GM19035 (cell line): ENCODE data around the gene NINJ1.

ENCODE experiments used
- ATAC-seq: cut with Tn5 transposase; IDR thresholded peaks from one replicate; pipeline ENCODE4 v1.9.1; 2021; ENCODE audit not compliant: unreplicated experiment

Gene NINJ1

GRCh38 chr9:93090091-93090655, 43.9 kb downstream of the NINJ1 start:
- ATAC-seq, result no peak

- no peak for ATAC-seq
Observed at GRCh38 chr9:93089481-93089991, 44.5 kb downstream of the NINJ1 start.

- ATAC-seq, result no peak
Observed at GRCh38 chr9:93089024-93089423, 45.0 kb downstream of the NINJ1 start.

GRCh38 chr9:93088656-93089015, 45.4 kb downstream of the NINJ1 start:
- ATAC-seq, result no peak

GRCh38 chr9:93087971-93088655, 45.9 kb downstream of the NINJ1 start:
- ATAC-seq, result no peak

GRCh38 chr9:93086447-93087224, 47.4 kb downstream of the NINJ1 start:
- ATAC-seq, result no peak

GRCh38 chr9:93085676-93086075, 48.4 kb downstream of the NINJ1 start:
- ATAC-seq, result no peak

- ATAC-seq, result no peak
Observed at GRCh38 chr9:93084471-93084881, 49.6 kb downstream of the NINJ1 start.

GRCh38 chr9:93083592-93084470, 50.2 kb downstream of the NINJ1 start:
- ATAC-seq, result no peak

- no peak for ATAC-seq
Observed at GRCh38 chr9:93082841-93083411, 51.1 kb downstream of the NINJ1 start.

GRCh38 chr9:93081931-93082330, 52.1 kb downstream of the NINJ1 start:
- ATAC-seq, result no peak

GRCh38 chr9:93081081-93081529, 52.9 kb downstream of the NINJ1 start:
- no peak for ATAC-seq

- no peak for ATAC-seq
Observed at GRCh38 chr9:93080406-93080805, 53.6 kb downstream of the NINJ1 start.

- ATAC-seq, result no peak
Observed at GRCh38 chr9:93079371-93079770, 54.7 kb downstream of the NINJ1 start.

GRCh38 chr9:93077811-93078210, 56.2 kb downstream of the NINJ1 start:
- no peak for ATAC-seq

- no peak for ATAC-seq
Observed at GRCh38 chr9:93077367-93077766, 56.7 kb downstream of the NINJ1 start.

GRCh38 chr9:93076792-93077128, 57.3 kb downstream of the NINJ1 start:
- no peak for ATAC-seq

GRCh38 chr9:93076101-93076791, 57.8 kb downstream of the NINJ1 start:
- ATAC-seq, result no peak

GRCh38 chr9:93072383-93072795, 61.7 kb downstream of the NINJ1 start:
- no peak for ATAC-seq
